ENCODE measurements around the gene WIPI1.

- TF ChIP-seq POLR2AphosphoS5 (IDR thresholded peaks at IDR 0.05), result no peak
- TF ChIP-seq, protein P1, sequence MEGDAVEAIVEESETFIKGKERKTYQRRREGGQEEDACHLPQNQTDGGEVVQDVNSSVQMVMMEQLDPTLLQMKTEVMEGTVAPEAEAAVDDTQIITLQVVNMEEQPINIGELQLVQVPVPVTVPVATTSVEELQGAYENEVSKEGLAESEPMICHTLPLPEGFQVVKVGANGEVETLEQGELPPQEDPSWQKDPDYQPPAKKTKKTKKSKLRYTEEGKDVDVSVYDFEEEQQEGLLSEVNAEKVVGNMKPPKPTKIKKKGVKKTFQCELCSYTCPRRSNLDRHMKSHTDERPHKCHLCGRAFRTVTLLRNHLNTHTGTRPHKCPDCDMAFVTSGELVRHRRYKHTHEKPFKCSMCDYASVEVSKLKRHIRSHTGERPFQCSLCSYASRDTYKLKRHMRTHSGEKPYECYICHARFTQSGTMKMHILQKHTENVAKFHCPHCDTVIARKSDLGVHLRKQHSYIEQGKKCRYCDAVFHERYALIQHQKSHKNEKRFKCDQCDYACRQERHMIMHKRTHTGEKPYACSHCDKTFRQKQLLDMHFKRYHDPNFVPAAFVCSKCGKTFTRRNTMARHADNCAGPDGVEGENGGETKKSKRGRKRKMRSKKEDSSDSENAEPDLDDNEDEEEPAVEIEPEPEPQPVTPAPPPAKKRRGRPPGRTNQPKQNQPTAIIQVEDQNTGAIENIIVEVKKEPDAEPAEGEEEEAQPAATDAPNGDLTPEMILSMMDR (IDR thresholded peaks at IDR 0.05), result no peak
- no peak for TF ChIP-seq POLR2A (IDR thresholded peaks at IDR 0.05)
Measured at GRCh38 chr17:68431045-68431608, 26.2 kb downstream of the WIPI1 start.

Data from prostate gland (tissue), 2 donors.